ENCODE results near the gene WTAP.

Gene WTAP

DNA sequence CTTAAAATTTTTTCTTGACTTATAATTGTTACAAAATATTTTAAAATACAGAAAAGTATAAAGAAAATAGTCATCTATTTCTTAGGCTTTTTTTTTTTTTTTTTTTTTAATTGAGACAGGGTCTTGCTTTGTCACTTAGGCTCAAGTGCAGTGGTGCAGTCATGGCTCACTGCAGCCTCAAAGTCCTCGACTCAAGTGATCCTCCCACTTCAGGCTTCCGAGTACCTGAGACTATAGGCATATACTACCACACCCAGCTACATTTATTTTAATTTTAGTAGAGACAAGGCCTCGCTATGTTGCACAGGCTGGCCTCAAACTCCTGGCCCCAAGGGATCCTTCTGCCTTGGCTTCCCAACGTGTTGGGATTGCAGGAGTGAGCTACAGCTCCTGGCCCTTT lies 29.2 kb downstream of the WTAP start:
- H3K27me3 ChIP-seq (ENCODE audit: control insufficient read depth in 1 of 2, insufficient read depth in 2 of 2, low read length in 2 of 2), result no peaks in the 10 kb centered on the region
- H3K36me3 ChIP-seq (ENCODE audit: insufficient read depth, low read length), result peaks cover 62% of the 10 kb centered on the region

DNA sequence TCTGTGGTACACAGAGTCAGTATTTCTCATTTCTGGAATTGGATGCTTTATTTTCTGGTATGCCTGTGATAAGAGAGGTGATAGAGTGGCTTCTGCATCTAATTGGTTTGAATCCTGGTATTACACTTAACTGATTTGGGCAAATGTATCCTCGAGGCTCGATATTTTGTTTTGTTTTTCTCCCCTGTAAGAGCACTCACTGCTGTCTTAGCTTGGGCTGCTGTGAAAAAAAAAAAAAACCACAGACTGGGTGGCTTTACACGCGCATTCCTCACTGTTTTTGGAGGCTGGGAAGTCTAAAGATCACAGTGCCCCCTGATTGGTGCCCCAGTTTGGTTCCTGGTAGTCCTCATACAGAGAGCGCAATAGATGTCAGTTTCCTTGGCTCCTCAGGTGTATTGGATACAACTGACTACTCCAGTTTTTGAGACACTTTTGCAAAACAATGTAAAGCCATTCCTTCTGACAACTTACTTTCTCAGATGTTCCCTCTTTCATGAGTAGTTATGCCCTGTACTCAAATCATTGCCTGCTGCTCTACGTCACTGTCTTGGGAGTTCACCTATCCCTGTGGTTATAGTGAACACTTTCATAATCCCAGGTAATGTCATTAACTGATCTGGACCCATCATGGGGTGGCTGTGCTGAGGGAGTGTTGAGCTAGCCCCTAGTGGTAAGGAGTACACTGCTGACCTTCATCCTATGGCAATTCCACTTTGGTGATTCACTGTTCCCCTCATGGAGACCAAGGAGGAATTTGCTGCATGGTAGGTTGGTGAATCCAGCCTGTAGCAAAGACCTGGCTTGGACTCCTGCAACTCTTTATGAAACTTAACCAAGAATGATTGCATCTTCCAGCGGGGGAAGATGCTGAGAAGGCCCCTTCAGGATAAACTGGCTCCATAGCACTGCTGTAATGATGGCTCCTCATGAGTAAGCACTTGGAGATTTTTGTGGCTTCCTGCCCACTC lies 31.0 kb downstream of the WTAP start:
- Histone ChIP-seq H3K9me3 (ENCODE audit: low read length) (no peaks in the 10 kb centered on the region), H3K36me3 (ENCODE audit: insufficient read depth, low read length) (peaks cover 44% of the 10 kb centered on the region), H3K27ac (ENCODE audit: low read depth, low read length) (no peak overlapping the region), H3K4me1 (ENCODE audit: insufficient read depth, low read length) (peaks cover 18% of the 10 kb centered on the region), H3K9ac (ENCODE audit: low read length) (no peak overlapping the region), H3K27me3 (ENCODE audit: control insufficient read depth in 1 of 2, insufficient read depth in 2 of 2, low read length in 2 of 2) (no peaks in the 10 kb centered on the region), H3K4me3 (ENCODE audit: low read depth in 1 of 2, low read length in 2 of 2) (no peak overlapping the region)

More for the DNA sequence above, 29.2 kb downstream of the WTAP start:
- H3K9ac ChIP-seq (ENCODE audit: low read length), result no peak overlapping the region
- no peaks in the 10 kb centered on the region for H3K9me3 ChIP-seq (ENCODE audit: low read length)
- peaks cover 10% of the 10 kb centered on the region for H3K4me1 ChIP-seq (ENCODE audit: insufficient read depth, low read length)
- H3K4me3 ChIP-seq (ENCODE audit: low read depth in 1 of 2, low read length in 2 of 2), result no peak overlapping the region
- H3K27ac ChIP-seq (ENCODE audit: low read depth, low read length), result no peak overlapping the region

DNA sequence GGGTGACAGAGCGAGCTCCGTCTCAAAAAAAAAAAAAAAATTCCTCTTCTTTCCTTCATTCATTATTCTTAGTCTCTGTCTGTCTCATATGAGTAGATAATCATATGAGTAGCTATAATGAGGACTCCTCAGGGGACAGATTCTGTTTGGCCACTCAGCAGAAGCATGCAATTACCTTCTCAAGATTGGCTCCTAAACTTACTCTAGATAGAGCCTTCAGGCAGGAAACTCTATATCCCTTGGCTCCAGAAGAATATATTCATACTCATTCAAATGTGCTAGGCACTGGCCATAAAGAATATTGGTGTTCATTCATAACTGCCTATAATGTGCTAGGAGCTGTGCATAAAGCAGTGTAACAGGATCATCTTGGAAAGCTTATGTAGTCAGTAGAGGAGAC lies 32.3 kb downstream of the WTAP start:
- Histone ChIP-seq H3K36me3 (ENCODE audit: insufficient read depth, low read length) (peaks cover 34% of the 10 kb centered on the region), H3K4me1 (ENCODE audit: insufficient read depth, low read length) (peaks cover 18% of the 10 kb centered on the region), H3K9ac (ENCODE audit: low read length) (no peak overlapping the region), H3K9me3 (ENCODE audit: low read length) (no peaks in the 10 kb centered on the region), H3K27me3 (ENCODE audit: control insufficient read depth in 1 of 2, insufficient read depth in 2 of 2, low read length in 2 of 2) (no peaks in the 10 kb centered on the region), H3K27ac (ENCODE audit: low read depth, low read length) (no peak overlapping the region), H3K4me3 (ENCODE audit: low read depth in 1 of 2, low read length in 2 of 2) (no peak overlapping the region)

DNA sequence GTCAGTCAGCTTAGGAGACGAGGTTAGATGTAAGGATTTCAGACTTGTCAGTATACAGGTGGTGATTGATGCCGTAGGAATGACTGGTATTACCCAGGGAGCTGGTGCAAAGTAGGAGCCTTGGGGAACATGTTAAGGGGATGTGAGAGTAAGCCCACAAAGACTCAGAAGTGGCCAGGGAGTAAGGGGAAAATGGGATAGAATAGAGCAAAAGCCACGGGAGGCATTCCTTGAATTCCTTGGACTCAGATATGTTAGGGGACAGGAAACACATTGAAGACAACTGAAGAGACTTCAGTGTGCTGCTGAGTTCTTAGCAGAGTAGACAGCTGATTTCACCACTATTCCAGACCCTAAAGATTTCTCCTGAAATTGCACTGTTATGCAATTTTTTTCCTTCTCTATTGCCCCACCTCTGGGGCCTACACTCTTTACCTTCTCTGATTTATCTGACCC lies 33.3 kb downstream of the WTAP start:
- Histone ChIP-seq H3K9me3 (ENCODE audit: low read length) (no peaks in the 10 kb centered on the region), H3K4me3 (ENCODE audit: low read depth in 1 of 2, low read length in 2 of 2) (peak overlapping the region; percentile 59 to 95), H3K36me3 (ENCODE audit: insufficient read depth, low read length) (peaks cover 26% of the 10 kb centered on the region), H3K27me3 (ENCODE audit: control insufficient read depth in 1 of 2, insufficient read depth in 2 of 2, low read length in 2 of 2) (no peaks in the 10 kb centered on the region), H3K4me1 (ENCODE audit: insufficient read depth, low read length) (peaks cover 18% of the 10 kb centered on the region), H3K27ac (ENCODE audit: low read depth, low read length) (peak overlapping the region; percentile 93), H3K9ac (ENCODE audit: low read length) (peak overlapping the region; percentile 91)

DNA sequence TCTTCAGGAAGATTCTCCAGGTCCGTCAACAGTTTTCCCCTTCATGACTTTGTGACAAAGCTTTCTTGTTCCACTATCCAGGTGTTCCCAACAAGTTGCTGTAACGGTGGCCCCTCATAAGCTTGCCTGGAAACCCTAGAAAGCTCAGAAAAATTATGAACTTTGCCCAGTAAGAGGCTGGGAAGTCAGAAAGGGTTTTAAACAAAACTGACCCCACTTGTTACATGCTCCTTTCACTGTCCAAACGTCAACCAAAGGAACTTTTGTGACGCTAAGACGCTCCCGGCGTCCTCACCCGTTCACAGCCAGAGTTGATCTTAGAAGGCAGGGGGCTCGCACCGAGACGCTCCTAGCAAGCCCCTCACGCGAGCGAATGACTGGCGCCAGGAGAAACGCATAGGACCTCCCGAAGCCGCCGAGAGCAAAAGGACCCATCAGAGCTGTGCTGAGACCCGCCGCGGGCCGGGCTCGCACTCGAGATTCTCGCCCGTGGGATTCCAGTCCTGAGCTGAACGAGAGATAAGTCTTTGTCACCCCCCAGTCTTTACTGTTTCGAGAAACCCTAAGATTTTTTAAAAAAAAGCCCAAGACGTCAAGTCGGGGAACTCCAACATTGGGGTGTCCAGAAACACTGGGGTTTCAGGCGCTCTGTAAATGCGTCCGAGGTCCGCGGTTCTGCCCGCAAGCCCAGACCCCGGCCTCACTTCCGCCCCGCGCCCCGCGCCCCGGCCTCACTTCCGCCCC lies 34.0 kb downstream of the WTAP start:
- H3K27ac ChIP-seq (ENCODE audit: low read depth, low read length), result peak overlapping the region; percentile 93
- peaks cover 18% of the 10 kb centered on the region for H3K4me1 ChIP-seq (ENCODE audit: insufficient read depth, low read length)
- peak overlapping the region; percentile 91 for H3K9ac ChIP-seq (ENCODE audit: low read length)
- peak overlapping the region; percentile 59 to 95 for H3K4me3 ChIP-seq (ENCODE audit: low read depth in 1 of 2, low read length in 2 of 2)
- H3K9me3 ChIP-seq (ENCODE audit: low read length), result no peaks in the 10 kb centered on the region
- H3K27me3 ChIP-seq (ENCODE audit: control insufficient read depth in 1 of 2, insufficient read depth in 2 of 2, low read length in 2 of 2), result no peaks in the 10 kb centered on the region
- peaks cover 20% of the 10 kb centered on the region for H3K36me3 ChIP-seq (ENCODE audit: insufficient read depth, low read length)

DNA sequence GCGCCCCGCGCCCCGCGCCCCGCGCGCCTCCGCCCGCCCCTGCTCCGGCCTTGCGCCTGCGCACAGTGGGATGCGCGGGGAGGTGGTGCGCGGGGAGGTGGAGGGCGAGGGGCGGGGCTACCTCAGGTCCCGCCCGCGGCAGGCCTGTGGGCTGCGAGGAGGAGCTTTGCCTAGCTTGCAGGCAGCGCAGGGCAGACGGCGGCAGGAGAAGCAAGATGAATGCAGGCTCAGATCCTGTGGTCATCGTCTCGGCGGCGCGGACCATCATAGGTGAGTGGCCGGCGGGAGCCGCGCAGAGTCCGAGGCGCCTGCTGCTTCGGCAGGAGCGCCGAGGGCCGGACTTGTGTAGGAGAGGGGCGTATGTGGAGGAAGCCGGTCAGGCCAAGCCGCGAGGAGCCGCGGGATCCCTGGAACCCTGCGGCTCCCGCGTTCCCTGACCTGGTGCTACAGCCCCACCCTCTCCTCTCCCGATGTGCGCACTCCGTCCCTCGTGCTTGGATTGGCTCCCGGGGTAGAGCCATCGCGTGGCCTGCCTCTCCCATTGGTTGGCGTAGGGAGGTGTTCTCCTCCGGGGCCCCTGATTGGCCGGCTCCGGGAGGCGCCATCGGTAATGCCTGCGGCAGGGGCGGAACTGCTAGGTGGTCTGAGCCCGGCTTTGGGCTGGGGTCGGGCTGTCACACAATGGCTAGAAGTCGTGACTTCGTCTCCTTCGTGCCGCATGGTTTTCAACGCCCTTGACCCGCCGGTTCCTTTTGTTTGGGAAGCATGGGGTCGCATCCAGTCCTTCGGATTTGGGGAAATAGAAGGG lies 34.8 kb downstream of the WTAP start, which contains the start of gene ACAT2:
TSS of gene ACAT2 (plus strand) at position 173 of the 808 bp plus-strand sequence. CDS start at position 216, 43 bp downstream.
- H3K27me3 ChIP-seq (ENCODE audit: control insufficient read depth in 1 of 2, insufficient read depth in 2 of 2, low read length in 2 of 2), result no peaks in the 10 kb centered on the region
- peaks cover 20% of the 10 kb centered on the region for H3K36me3 ChIP-seq (ENCODE audit: insufficient read depth, low read length)
- H3K9me3 ChIP-seq (ENCODE audit: low read length), result no peaks in the 10 kb centered on the region
- H3K4me1 ChIP-seq (ENCODE audit: insufficient read depth, low read length), result peaks cover 18% of the 10 kb centered on the region
- peak within 1 kb of the TSS; percentile 96 for H3K27ac ChIP-seq (ENCODE audit: low read depth, low read length)
- peak within 1 kb of the TSS; percentile 91 for H3K9ac ChIP-seq (ENCODE audit: low read length)
- H3K4me3 ChIP-seq (ENCODE audit: low read depth in 1 of 2, low read length in 2 of 2), result peak within 1 kb of the TSS; percentile 78 to 95

DNA sequence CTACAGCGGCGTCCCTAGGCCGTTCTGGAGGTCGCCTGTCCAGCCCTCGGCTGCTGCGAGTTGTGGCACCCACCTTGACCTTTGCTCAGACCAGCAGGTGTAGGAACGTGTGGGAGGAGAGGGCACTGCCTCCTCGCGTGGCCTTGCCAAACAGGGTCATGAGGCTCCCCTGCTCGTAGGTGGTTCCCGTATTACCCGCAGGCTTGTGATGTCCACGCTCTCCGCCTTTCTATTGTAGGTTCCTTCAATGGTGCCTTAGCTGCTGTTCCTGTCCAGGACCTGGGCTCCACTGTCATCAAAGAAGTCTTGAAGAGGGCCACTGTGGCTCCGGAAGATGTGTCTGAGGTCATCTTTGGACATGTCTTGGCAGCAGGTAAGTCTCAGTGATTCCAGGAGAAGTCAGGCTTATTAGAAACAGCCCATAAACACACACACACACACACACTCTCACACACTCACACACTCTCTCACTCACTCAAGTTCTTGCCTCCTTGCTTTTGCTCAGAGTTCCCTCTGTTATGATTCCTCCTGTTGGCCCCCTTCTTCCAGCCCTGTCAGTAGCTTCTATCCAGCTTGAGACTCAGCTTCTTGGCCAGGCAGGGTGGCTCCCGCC lies 35.5 kb downstream of the WTAP start:
- Histone ChIP-seq H3K4me1 (ENCODE audit: insufficient read depth, low read length) (peaks cover 18% of the 10 kb centered on the region), H3K27ac (ENCODE audit: low read depth, low read length) (peak overlapping the region; percentile 96), H3K36me3 (ENCODE audit: insufficient read depth, low read length) (peaks cover 24% of the 10 kb centered on the region), H3K9me3 (ENCODE audit: low read length) (no peaks in the 10 kb centered on the region), H3K4me3 (ENCODE audit: low read depth in 1 of 2, low read length in 2 of 2) (peak overlapping the region; percentile 78 to 95), H3K27me3 (ENCODE audit: control insufficient read depth in 1 of 2, insufficient read depth in 2 of 2, low read length in 2 of 2) (no peaks in the 10 kb centered on the region), H3K9ac (ENCODE audit: low read length) (peak overlapping the region; percentile 90)

DNA sequence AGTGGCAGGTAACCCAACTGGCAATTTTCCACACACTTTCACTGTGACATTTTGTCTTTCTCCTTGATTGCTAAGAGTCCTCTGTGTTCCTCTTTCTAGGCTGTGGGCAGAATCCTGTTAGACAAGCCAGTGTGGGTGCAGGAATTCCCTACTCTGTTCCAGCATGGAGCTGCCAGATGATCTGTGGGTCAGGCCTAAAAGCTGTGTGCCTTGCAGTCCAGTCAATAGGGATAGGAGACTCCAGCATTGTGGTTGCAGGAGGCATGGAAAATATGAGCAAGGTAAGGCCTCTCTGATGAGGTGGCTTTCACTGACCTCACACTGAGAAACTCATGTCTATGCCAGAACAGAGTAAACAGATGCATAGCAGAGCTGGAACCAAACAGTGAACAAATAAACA lies 39.6 kb downstream of the WTAP start:
- Histone ChIP-seq H3K9me3 (ENCODE audit: low read length) (no peaks in the 10 kb centered on the region), H3K4me1 (ENCODE audit: insufficient read depth, low read length) (peaks cover 7% of the 10 kb centered on the region), H3K4me3 (ENCODE audit: low read depth in 1 of 2, low read length in 2 of 2) (no peak overlapping the region), H3K9ac (ENCODE audit: low read length) (no peak overlapping the region), H3K36me3 (ENCODE audit: insufficient read depth, low read length) (peaks cover 30% of the 10 kb centered on the region), H3K27me3 (ENCODE audit: control insufficient read depth in 1 of 2, insufficient read depth in 2 of 2, low read length in 2 of 2) (no peaks in the 10 kb centered on the region), H3K27ac (ENCODE audit: low read depth, low read length) (no peak overlapping the region)

DNA sequence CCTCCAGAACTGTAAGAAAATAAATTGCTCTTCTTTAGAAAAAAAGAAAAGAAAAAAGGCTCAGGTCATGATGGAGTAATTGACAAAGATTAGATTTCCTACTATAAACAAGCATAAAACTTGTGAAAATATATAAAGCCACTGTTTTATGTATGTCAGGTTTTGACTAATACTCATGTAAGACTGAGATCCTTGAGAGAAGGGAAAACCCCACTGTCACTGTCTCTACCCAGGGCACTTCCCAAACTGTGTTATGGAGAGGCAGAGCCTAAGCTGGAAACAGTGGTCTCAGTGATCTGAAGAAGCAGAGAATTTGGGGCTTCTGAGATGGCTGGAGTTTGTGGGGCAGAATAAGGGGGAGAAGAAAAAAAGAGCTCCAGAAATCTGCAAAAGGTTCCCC lies 42.2 kb downstream of the WTAP start:
- no peak overlapping the region for H3K27ac ChIP-seq (ENCODE audit: low read depth, low read length)
- H3K4me3 ChIP-seq (ENCODE audit: low read depth in 1 of 2, low read length in 2 of 2), result no peak overlapping the region
- H3K36me3 ChIP-seq (ENCODE audit: insufficient read depth, low read length), result peaks cover 30% of the 10 kb centered on the region
- no peaks in the 10 kb centered on the region for H3K9me3 ChIP-seq (ENCODE audit: low read length)
- no peaks in the 10 kb centered on the region for H3K27me3 ChIP-seq (ENCODE audit: control insufficient read depth in 1 of 2, insufficient read depth in 2 of 2, low read length in 2 of 2)
- no peaks in the 10 kb centered on the region for H3K4me1 ChIP-seq (ENCODE audit: insufficient read depth, low read length)
- no peak overlapping the region for H3K9ac ChIP-seq (ENCODE audit: low read length)

DNA sequence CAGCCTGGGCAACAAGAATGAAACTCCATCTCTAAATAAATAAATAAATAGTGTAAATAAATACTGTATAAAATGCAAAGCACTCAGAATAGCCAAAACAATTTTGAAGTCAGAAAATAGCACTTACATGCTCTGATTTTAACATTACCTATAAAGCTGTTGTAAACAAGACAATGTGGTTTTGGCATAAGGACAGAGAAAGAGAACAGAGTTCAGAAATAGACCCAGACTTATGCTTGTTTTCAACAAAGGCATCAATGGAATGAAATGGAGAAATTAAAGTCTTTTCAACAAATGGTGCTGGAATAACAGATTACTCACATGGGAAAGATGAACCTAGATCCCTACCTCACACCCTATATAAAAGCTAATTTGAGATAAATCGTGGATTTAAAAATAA lies 44.9 kb downstream of the WTAP start:
- no peaks in the 10 kb centered on the region for H3K27me3 ChIP-seq (ENCODE audit: control insufficient read depth in 1 of 2, insufficient read depth in 2 of 2, low read length in 2 of 2)
- H3K27ac ChIP-seq (ENCODE audit: low read depth, low read length), result no peak overlapping the region
- H3K36me3 ChIP-seq (ENCODE audit: insufficient read depth, low read length), result peaks cover 26% of the 10 kb centered on the region
- no peak overlapping the region for H3K9ac ChIP-seq (ENCODE audit: low read length)
- H3K9me3 ChIP-seq (ENCODE audit: low read length), result no peaks in the 10 kb centered on the region
- no peaks in the 10 kb centered on the region for H3K4me1 ChIP-seq (ENCODE audit: insufficient read depth, low read length)
- H3K4me3 ChIP-seq (ENCODE audit: low read depth in 1 of 2, low read length in 2 of 2), result no peak overlapping the region
